ENCODE measurements around the gene PROKR1.

The PROKR1 gene

DNA sequence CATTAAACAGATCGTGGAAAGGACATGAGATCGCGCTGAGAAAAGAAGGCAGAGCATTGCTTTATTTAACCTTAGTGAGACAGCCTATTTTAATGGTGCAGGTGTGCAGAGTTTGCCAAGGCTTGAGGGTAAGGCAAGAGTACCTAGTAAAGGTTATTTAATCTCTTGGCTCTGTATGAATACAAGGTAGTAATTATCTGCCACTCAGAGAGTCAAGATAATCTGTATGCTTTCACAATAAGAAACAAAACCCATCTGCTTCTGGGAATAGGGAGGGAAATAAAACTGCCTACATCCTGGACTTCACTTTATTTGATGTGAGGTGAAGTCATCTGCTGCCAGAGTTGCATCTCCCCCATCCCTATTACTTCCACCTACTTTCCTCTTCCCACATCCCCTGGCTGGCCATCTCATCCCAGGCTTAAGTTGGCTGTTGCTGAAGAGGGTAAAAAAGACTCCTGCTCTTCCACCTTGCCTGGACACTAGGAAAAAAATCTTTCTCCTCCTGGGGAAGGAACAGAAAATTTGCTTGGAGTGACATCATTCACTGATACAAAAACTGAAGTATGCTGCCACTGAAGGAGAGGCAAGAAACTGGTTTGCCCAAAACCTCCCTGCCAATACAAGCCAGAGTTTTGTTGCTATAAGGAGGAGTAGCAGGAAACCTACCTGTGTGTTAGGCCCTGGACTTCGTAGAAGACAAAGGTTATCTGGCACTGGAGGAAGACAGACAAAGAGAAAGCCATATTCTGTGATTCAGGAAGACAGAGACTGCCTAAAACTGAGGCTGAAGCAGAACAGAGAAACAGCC, 55.4 kb downstream of the PROKR1 start:
- DNase-seq (ENCODE audit: low read depth, low spot score) = no peak

DNA sequence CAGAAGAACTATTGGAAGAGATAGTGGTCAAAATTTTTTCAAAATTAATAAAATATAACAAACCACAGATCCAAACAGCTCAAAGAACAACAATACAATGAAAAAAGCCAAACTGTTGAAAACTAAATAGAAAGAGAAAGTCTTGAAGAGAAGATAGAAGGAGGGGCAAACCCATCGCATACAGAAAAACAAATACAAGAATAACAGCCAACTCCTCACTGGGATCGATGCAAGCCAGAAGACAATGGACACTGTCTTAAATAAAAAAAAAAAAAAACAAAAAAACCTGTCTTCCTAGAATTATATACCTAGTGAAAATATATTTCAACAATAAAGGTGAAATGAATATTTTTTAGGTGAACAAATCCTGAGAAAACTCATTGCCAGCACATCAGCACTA, 57.2 kb downstream of the PROKR1 start:
- no peak for DNase-seq (ENCODE audit: low read depth, low spot score)

DNA sequence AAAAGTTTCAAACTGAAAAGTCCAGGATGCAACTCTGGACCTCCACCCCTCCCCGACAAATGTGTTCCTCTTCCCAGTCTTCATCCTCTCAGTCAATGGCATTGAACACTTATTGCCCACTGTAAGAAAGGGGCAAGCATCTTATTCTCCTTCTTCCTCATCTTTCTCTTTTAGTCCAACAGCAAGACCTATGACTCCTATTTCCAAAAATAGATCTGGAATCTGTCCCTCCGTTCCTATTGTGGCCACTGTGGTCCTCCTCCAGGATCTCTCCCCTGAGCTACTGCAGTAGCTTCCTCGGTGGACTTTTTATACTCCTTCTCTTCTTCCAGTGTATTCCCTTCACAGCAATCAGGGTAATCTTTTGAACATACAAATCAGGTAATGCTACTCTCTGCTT, 63.3 kb downstream of the PROKR1 start:
- DNase-seq (ENCODE audit: low read depth, low spot score) = no peak
